ENCODE results near the gene TCF25.

TCF25 gene

DNA sequence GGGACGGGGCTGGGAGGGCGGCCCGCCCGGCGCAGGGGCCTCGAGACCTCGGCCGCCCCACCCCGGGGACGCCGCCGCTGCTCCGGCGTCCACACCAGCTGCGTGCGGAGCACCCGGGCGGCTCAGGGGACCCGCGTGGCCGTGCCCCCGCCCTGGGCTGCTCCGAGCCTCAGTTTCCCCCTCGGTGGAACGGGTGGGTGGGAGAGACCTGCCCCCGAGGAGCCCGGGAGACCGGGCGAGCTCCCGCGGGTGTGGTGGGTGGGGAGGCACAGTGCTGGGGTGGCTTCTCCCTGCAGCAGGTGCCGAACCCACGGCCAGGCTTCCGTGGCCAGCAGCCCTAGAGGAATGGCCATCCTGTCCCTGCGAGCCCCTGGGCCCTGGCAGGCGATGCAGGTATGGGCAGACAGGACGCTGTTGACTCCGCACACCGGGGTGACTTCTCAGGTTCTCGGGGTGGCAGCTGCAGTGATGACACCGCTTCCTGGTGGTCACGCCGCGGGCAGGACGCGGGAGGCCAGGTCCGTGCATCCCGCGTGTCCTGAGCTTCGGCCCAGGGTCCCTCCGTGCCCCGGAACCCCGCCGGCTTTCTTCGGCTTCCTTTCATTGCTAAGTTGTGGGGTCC, 75.8 kb downstream of the TCF25 start:
- no peak for DNase-seq

DNA sequence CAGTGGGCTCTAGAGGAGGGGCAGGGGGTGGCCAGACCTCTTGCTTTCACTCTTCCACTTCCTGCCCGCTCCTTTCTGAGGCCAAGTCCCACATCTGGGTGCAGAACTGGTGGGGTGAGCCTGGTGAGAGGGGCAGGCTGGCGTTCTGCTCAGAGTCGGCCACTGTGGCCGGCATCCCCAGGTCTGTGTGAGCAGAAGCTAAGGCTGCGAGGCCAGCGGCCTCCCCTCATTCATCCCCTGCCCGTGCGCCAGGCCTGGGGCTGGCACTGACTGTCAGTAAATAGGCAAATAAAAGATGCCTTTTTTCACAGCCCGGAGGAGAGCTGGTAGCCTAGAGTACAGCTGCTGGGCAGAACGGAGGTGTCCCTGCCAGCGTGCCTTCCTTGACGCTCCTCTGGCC, 76.4 kb downstream of the TCF25 start:
- no peak for DNase-seq

DNA sequence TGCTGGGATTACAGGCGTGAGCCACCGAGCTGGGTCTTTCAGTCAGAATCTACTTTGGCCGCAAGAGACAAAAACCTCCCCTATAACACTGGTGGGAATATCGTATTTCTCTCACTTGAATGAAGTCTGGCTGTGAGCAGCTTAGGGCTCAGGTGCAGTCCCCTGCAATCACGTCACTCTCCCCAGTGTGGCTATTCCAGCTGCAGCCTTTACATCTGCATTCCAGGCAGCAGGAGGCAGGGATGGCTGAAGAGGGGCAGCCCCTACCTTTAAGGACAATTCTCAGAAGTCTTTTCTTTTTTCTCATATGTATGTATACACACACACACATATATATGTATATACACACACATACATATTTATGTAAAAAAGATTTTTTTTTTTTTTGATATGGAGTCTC, 78.1 kb downstream of the TCF25 start:
- no peak for DNase-seq

GRCh38 chr16:89952049-89952448, 78.7 kb downstream of the TCF25 start:
- no peak for DNase-seq

DNA sequence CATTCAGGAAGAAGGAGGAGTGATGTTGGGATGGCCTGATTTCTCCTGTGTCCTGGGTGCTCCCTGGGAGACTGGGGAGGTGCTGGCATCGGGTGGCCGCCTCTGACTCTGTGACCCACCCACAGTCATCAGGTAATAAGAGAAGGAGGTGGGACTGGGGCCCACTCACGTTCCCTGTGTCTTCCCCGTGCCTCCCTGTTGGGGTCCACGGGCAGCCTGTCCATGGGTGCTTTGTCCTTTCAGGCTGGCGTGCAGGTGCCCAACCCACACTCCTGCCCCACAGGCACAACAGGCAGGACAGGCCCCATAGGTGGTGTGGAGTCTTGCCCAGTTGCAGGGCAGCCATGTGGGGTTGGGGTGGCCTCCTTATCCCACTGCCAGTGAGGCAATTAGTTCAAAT, 79.2 kb downstream of the TCF25 start:
- DNase-seq, result no peak

GRCh38 chr16:89953671-89954406, 80.4 kb downstream of the TCF25 start:
- no peak for DNase-seq

DNA sequence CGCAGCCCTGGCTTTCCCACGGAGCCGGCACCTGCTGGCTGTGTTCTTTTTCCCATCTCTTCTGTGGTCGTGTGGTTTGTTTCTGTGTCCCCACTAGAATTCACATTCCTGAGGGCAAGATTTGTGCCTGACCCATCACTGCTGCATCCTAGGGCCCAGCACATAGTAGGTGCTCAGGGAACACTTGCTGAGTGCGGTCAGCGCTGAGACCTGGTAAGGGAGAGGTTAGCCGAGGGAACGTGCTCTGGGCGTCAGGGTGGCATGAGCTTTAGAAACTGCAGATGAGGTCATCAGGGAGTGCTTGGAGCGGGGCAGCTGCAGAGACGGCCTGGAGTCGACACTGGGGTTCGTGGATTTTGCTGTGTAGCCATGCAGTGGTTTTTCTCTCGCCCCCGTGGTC, 81.1 kb downstream of the TCF25 start:
- DNase-seq, result no peak

GRCh38 chr16:89955001-89955685, 81.8 kb downstream of the TCF25 start:
- no peak for DNase-seq

- no peak for DNase-seq
These were observed 83.3 kb downstream of the TCF25 start for GRCh38 chr16:89956505-89957215.

- DNase-seq, result no peak
These were observed 83.9 kb downstream of the TCF25 start for GRCh38 chr16:89957216-89957785.

GRCh38 chr16:89958068-89958467, 84.7 kb downstream of the TCF25 start:
- peak; percentile 42 for DNase-seq

DNA sequence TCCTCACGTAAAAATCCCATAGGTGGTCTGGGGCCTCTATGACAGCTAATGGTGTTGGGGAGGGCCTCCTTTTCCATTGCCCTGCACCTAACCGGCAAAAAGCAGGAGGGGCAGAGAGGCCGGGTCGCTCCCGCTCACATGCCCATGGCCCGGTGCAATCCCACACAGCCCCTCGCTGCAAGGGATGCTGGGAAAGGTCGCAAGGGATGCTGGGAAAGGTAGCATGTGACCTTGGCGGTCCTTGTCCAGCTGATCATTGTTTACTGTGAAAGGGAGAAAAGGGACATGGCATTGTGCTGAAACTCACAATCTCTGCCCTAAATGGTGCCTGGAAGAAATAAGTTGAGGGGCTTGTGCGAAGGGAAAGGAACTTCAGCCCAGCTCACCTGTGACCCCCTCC, 85.2 kb downstream of the TCF25 start:
- no peak for DNase-seq

- DNase-seq, result no peak
These were observed 87.6 kb downstream of the TCF25 start for GRCh38 chr16:89960966-89961365.

Data from fibroblast of skin of back (primary cell).